ENCODE data around the gene FOLR1.

DNA sequence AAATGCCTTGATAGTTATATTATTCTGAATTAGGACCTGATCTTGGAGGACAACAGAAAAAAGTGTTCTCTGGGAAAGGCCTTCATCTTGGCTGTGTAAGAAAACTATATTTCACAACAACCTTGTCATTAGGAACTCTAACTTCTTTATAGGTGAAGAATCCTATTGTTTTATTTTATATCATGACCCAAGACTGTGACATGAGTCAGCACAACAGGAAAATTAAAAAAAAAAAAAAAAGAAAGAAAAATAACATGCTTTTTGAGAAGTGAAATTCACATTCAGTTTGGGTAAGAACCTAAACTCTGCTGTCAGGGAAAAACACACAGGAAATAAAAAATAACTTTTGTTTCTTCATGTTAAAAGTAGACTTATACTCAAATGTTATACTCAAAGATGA lies 12.9 kb downstream of the FOLR1 start:
- no peak for TF ChIP-seq POLR2A (IDR thresholded peaks at IDR 0.05; ENCODE audit: extremely low read depth, insufficient read length)
- TF ChIP-seq, protein P1, sequence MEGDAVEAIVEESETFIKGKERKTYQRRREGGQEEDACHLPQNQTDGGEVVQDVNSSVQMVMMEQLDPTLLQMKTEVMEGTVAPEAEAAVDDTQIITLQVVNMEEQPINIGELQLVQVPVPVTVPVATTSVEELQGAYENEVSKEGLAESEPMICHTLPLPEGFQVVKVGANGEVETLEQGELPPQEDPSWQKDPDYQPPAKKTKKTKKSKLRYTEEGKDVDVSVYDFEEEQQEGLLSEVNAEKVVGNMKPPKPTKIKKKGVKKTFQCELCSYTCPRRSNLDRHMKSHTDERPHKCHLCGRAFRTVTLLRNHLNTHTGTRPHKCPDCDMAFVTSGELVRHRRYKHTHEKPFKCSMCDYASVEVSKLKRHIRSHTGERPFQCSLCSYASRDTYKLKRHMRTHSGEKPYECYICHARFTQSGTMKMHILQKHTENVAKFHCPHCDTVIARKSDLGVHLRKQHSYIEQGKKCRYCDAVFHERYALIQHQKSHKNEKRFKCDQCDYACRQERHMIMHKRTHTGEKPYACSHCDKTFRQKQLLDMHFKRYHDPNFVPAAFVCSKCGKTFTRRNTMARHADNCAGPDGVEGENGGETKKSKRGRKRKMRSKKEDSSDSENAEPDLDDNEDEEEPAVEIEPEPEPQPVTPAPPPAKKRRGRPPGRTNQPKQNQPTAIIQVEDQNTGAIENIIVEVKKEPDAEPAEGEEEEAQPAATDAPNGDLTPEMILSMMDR (IDR thresholded peaks at IDR 0.05; ENCODE audit: low read depth, low read length) = no peak
- TF ChIP-seq MYC (IDR thresholded peaks at IDR 0.05; ENCODE audit: low read depth, low read length) = no peak
- TF ChIP-seq, protein P2, sequence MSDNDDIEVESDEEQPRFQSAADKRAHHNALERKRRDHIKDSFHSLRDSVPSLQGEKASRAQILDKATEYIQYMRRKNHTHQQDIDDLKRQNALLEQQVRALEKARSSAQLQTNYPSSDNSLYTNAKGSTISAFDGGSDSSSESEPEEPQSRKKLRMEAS (IDR thresholded peaks at IDR 0.05; ENCODE audit: low read depth, low read length) = no peak

Data from NB4 (cell line).